Transverse colon (tissue), 4 donors: ENCODE results near the gene BTBD10. TPM values are rescaled to one million over a fixed set of nuclear protein-coding genes. Genes with fewer than 3 reads are reported as not detected.
A peak's percentile ranks its signal among the peaks of the same experiment; 100 is the strongest.

Experiments
- DNase-seq: peaks from one replicate; pipeline ENCODE4 v3.0.0-alpha.2; 2019
- H3K27ac ChIP-seq, 4 donors: fragments of 200-600 bp; sonication (generic); 2 replicates each; pipeline ENCODE4 v1.5.1; 2016 to 2018; ENCODE audit warnings: inconsistent platforms in 4 of 4
- H3K27me3 ChIP-seq: fragments of 200-600 bp; sonication (generic); 2 replicates; pipeline ENCODE4 v1.5.1; 2017; ENCODE audit warnings: inconsistent platforms
- H3K36me3 ChIP-seq, 4 donors: fragments of 200-600 bp; sonication (generic); 2 replicates each; pipeline ENCODE4 v1.5.1; 2017 to 2019; ENCODE audit warnings: inconsistent platforms in 4 of 4
- H3K4me1 ChIP-seq, 4 donors: fragments of 200-600 bp; sonication (generic); 2 replicates each; pipeline ENCODE4 v1.5.1; 2017 to 2020; ENCODE audit warnings: inconsistent platforms in 4 of 4
- H3K4me3 ChIP-seq, 4 donors: fragments of 200-600 bp; sonication (generic); 1 replicate in 1 of 4; 2 replicates in 3 of 4; pipeline versions ENCODE4 v1.5.1 to v1.6.1; 2017 to 2019; ENCODE audit warnings: inconsistent platforms in 4 of 4
- H3K9me3 ChIP-seq, 2 donors: fragments of 200-600 bp; sonication (generic); 2 replicates each; pipeline ENCODE4 v1.5.1; 2017 to 2019; ENCODE audit warnings: inconsistent platforms in 2 of 2
- CTCF ChIP-seq, 5 experiments: fragments of 200-600 bp in 3 of 5; fragments of 450-650 bp in 2 of 5; sonication (generic) in 3 of 5; IDR thresholded peaks; 1 replicate in 2 of 5; 2 replicates in 3 of 5; pipeline ENCODE4 v1.5.1; 2016 to 2017; ENCODE audit warnings: antibody characterized with exemption in 5 of 5, inconsistent platforms in 3 of 5, mild to moderate bottlenecking in 2 of 5, moderate library complexity in 1 of 5
- EP300 ChIP-seq: sonication (generic); formaldehyde crosslinking; IDR thresholded peaks from one replicate; pipeline ENCODE4 v1.6.1; 2017; ENCODE audit warnings: antibody characterized with exemption, low read depth
- POLR2A ChIP-seq: fragments of 450-650 bp; IDR thresholded peaks from one replicate; pipeline ENCODE4 v1.6.1; 2016; ENCODE audit warnings: antibody characterized with exemption, mild to moderate bottlenecking, moderate library complexity
- POLR2AphosphoS5 ChIP-seq, 3 donors: sonication (generic); formaldehyde crosslinking; IDR thresholded peaks; one replicate each; pipeline ENCODE4 v1.6.1; 2016; ENCODE audit warnings: antibody characterized with exemption in 3 of 3
- WGBS, 2 donors: methylation state at CpG; one replicate each; pipeline ENCODE4 v1.1.5; 2018; ENCODE audit warnings: low coverage in 1 of 2; 5-methylcytosine and 5-hydroxymethylcytosine counted together
- in situ Hi-C, 4 donors: fragments of 200-750 bp; cut with MboI; loops; one replicate each; pipeline versions ENCODE4 v1.15.0 to v1.15.1; 2017; ENCODE audit warnings: low sequenced_read_pairs in 3 of 4, low pct_ligation_motif_present in 1 of 4, low pct_unique_long_range_greater_than_20kb in 1 of 4
- intact Hi-C: fragments of 100-400 bp; cut with DNase I; formaldehyde crosslinking; loops from one replicate; pipeline ENCODE4 v1.15.1; 2023; ENCODE audit warnings: low total_unique reads
- total RNA-seq, 4 donors: library from RNA; depleted of rRNA; stranded (reverse); fragments of >200 nt; gene quantifications; one replicate each; pipeline ENCODE4 v1.1.0, GENCODE V29; 2016

The BTBD10 gene
- total RNA-seq, 4 donors from 2014 or later = 9.0 to 39.9 (median 32.9) TPM

- no peaks in the 10 kb centered on the region for H3K9me3 ChIP-seq
- DNase-seq = no peak
- peaks cover 0 to 7% (median 0%) of the 10 kb centered on the region in 4 donors for H3K4me1 ChIP-seq
- H3K4me3 ChIP-seq = no peak overlapping the region
- intact Hi-C loops = no loop called here
- WGBS, 2 donors = 57 to 80% methylated on average over 1 to 7 of the region's 7 CpGs
- in situ Hi-C loops = loop anchor here (10.0 to 25.0 kb wide), 5 partner anchors 111 to 386 kb away; no protein-coding TSS in a partner anchor
- TF ChIP-seq EP300 (no peak), CTCF (IDR thresholded peaks at IDR 0.05) (no peak), POLR2A (no peak), POLR2AphosphoS5 (IDR thresholded peaks at IDR 0.05) (no peak)
- no peak overlapping the region for H3K27ac ChIP-seq
- H3K27me3 ChIP-seq = no peaks in the 10 kb centered on the region
- no peaks in the 10 kb centered on the region for H3K36me3 ChIP-seq
These were observed 115.1 kb downstream of the BTBD10 start for GRCh38 chr11:13347901-13348300.

- WGBS, 2 donors = 94 to 96% methylated on average over 3 to 5 of the region's 5 CpGs
- H3K27me3 ChIP-seq = no peaks in the 10 kb centered on the region
- intact Hi-C loops (no loop called here), in situ Hi-C loops (loop anchor here (10.0 to 25.0 kb wide), 5 partner anchors 109 to 384 kb away; no protein-coding TSS in a partner anchor)
- peaks cover 0 to 7% (median 0%) of the 10 kb centered on the region in 4 donors for H3K4me1 ChIP-seq
- no peak for DNase-seq
- no peak overlapping the region for H3K27ac ChIP-seq
- no peaks in the 10 kb centered on the region for H3K9me3 ChIP-seq
- no peak overlapping the region for H3K4me3 ChIP-seq
- H3K36me3 ChIP-seq = no peaks in the 10 kb centered on the region
- TF ChIP-seq CTCF (IDR thresholded peaks at IDR 0.05) = no peak
- no peak for TF ChIP-seq EP300
- no peak for TF ChIP-seq POLR2A
- no peak for TF ChIP-seq POLR2AphosphoS5 (IDR thresholded peaks at IDR 0.05)
These were observed 116.6 kb downstream of the BTBD10 start for GRCh38 chr11:13346470-13346869.

- peaks cover 0 to 7% (median 0%) of the 10 kb centered on the region in 4 donors for H3K4me1 ChIP-seq
- TF ChIP-seq POLR2A (no peak), POLR2AphosphoS5 (IDR thresholded peaks at IDR 0.05) (no peak), CTCF (IDR thresholded peaks at IDR 0.05) (no peak), EP300 (no peak)
- DNase-seq = no peak
- WGBS, 2 donors = 93% methylated on average over 1 of the region's 1 CpG; no CpG with 5 or more reads in 1 of the 2 donors
- H3K9me3 ChIP-seq = no peaks in the 10 kb centered on the region
- in situ Hi-C loops = loop anchor here (5.0 to 25.0 kb wide), 6 partner anchors 108 to 383 kb away; no protein-coding TSS in a partner anchor
- H3K4me3 ChIP-seq = no peak overlapping the region
- intact Hi-C loops = loop anchor here (5.0 kb wide), 2 partner anchors 133 to 383 kb away; no protein-coding TSS in a partner anchor
- no peaks in the 10 kb centered on the region for H3K27me3 ChIP-seq
- H3K36me3 ChIP-seq = no peaks in the 10 kb centered on the region
- no peak overlapping the region for H3K27ac ChIP-seq
These were observed 118.2 kb downstream of the BTBD10 start for GRCh38 chr11:13344818-13345217.

- Histone ChIP-seq H3K27ac (no peak overlapping the region), H3K36me3 (no peaks in the 10 kb centered on the region), H3K27me3 (no peaks in the 10 kb centered on the region), H3K4me3 (no peak overlapping the region), H3K9me3 (no peaks in the 10 kb centered on the region), H3K4me1 (peaks cover 0 to 14% (median 3%) of the 10 kb centered on the region in 4 donors)
- intact Hi-C loops (loop anchor here (5.0 kb wide), 2 partner anchors 132 to 382 kb away; no protein-coding TSS in a partner anchor), in situ Hi-C loops (loop anchor here (5.0 to 25.0 kb wide), 6 partner anchors 107 to 382 kb away; no protein-coding TSS in a partner anchor)
- 67 to 72% methylated on average over 2 to 10 of the region's 10 CpGs for WGBS, 2 donors
- DNase-seq = peak; percentile 79
- TF ChIP-seq POLR2AphosphoS5 (IDR thresholded peaks at IDR 0.05) (no peak), POLR2A (no peak), EP300 (no peak), CTCF (IDR thresholded peaks at IDR 0.05) (peak; percentile 77 to 84 (median 78))
These were observed 118.9 kb downstream of the BTBD10 start for GRCh38 chr11:13343931-13344717.
